Mesendoderm (in vitro differentiated cells): ENCODE data around the gene PRPF8.
"Not testable (repeated sequence)": the region's sequence is repeated elsewhere in the genome, so short reads cannot be mapped to it uniquely, and the experiment has no call there.

Source experiments
- DNase-seq: peaks from one replicate; pipeline ENCODE4 v3.0.0; 2013
- H2AK5ac ChIP-seq: 2 replicates; pipeline ENCODE4 v1.6.1; 2013; ENCODE audit warnings: low read length, inconsistent platforms
- H2BK120ac ChIP-seq: 2 replicates; pipeline ENCODE4 v1.6.1; 2013; ENCODE audit warnings: low read depth, mild to moderate bottlenecking, low read length, moderate library complexity, mixed read lengths
- H2BK15ac ChIP-seq: replicated peaks from 2 replicates; pipeline ENCODE4 v1.6.1; 2013; ENCODE audit warnings: low read depth, mild to moderate bottlenecking, moderate library complexity
- H2BK5ac ChIP-seq: 2 replicates; pipeline ENCODE4 v1.6.1; 2013; ENCODE audit warnings: low read length, inconsistent platforms
- H3K18ac ChIP-seq: 2 replicates; pipeline ENCODE4 v1.6.1; 2013; ENCODE audit warnings: mild to moderate bottlenecking, low read length, mixed read lengths
- H3K23ac ChIP-seq: one replicate; pipeline ENCODE4 v1.6.1; 2013; ENCODE audit warnings: low read length
- H3K27ac ChIP-seq: 2 replicates; pipeline ENCODE4 v1.5.1; 2013; ENCODE audit warnings: low read depth, mild to moderate bottlenecking, inconsistent platforms, low read length, moderate library complexity
- H3K27me3 ChIP-seq: 2 replicates; pipeline ENCODE4 v1.6.1; 2013; ENCODE audit warnings: low read length, control low read depth, mild to moderate bottlenecking, inconsistent platforms; ENCODE audit not compliant: insufficient read depth, poor library complexity
- H3K36me3 ChIP-seq: 2 replicates; pipeline ENCODE4 v1.6.1; 2013; ENCODE audit warnings: low read length, inconsistent platforms; ENCODE audit not compliant: control insufficient read depth, insufficient read depth
- H3K4ac ChIP-seq: one replicate; pipeline ENCODE4 v1.6.1; 2013; ENCODE audit warnings: low read depth, mild to moderate bottlenecking, low read length, moderate library complexity
- H3K4me1 ChIP-seq: 2 replicates; pipeline ENCODE4 v1.6.1; 2013; ENCODE audit warnings: low read depth, low read length, inconsistent platforms; ENCODE audit not compliant: control insufficient read depth
- H3K4me2 ChIP-seq: 2 replicates; pipeline ENCODE4 v1.6.1; 2013; ENCODE audit warnings: low read length
- H3K4me3 ChIP-seq: 2 replicates; pipeline ENCODE4 v1.5.1; 2013; ENCODE audit warnings: mild to moderate bottlenecking, low read length
- H3K56ac ChIP-seq: one replicate; pipeline ENCODE4 v1.6.1; 2013; ENCODE audit warnings: low read length
- H3K79me1 ChIP-seq: 2 replicates; pipeline ENCODE4 v1.6.1; 2013; ENCODE audit warnings: low read length, inconsistent platforms
- H3K79me2 ChIP-seq: 2 replicates; pipeline ENCODE4 v1.6.1; 2013; ENCODE audit warnings: mild to moderate bottlenecking, low read length; ENCODE audit not compliant: control insufficient read depth, insufficient read depth
- H3K9ac ChIP-seq: 2 replicates; pipeline ENCODE4 v1.6.1; 2013; ENCODE audit warnings: low read length, inconsistent platforms
- H4K5ac ChIP-seq: one replicate; pipeline ENCODE4 v1.6.1; 2013; ENCODE audit warnings: low read length
- H4K8ac ChIP-seq: one replicate; pipeline ENCODE4 v1.6.1; 2013; ENCODE audit warnings: low read depth, mild to moderate bottlenecking, control low read depth, low read length, moderate library complexity
- WGBS: extraction: QIAGEN DNeasy Blood & Tissue Kit; methylation state at CpG from one replicate; pipeline ENCODE4 v1.1.7; 2013; ENCODE audit warnings: low lambda C conversion rate, missing lambda C conversion rate; ENCODE audit not compliant: insufficient coverage; ENCODE audit errors: extremely low coverage; 5-methylcytosine and 5-hydroxymethylcytosine counted together

PRPF8 gene

GRCh38 chr17:1710807-1711553, 26.3 kb upstream of the PRPF8 start:
- H3K4me3 ChIP-seq, result peak overlapping the region; percentile 43
- peaks cover 5% of the 10 kb centered on the region for H3K79me1 ChIP-seq
- H3K79me2 ChIP-seq, result peaks cover 2% of the 10 kb centered on the region
- no peak overlapping the region for H4K8ac ChIP-seq
- H3K4me2 ChIP-seq, result peak overlapping the region; percentile 63
- no peak overlapping the region for H3K27ac ChIP-seq
- no peaks in the 10 kb centered on the region for H3K27me3 ChIP-seq
- H3K4ac ChIP-seq, result no peak overlapping the region
- H4K5ac ChIP-seq, result no peak overlapping the region
- no peak overlapping the region for H2BK5ac ChIP-seq
- no peak overlapping the region for H3K23ac ChIP-seq
- H2BK15ac ChIP-seq, result no peak overlapping the region
- H3K4me1 ChIP-seq, result no peaks in the 10 kb centered on the region
- peak; percentile 68 for DNase-seq
- WGBS, result no CpG with 5 or more reads among the region's 14 CpGs
- peak overlapping the region; percentile 89 for H3K56ac ChIP-seq
- peak overlapping the region; percentile 77 for H3K9ac ChIP-seq
- H2AK5ac ChIP-seq, result no peak overlapping the region
- H2BK120ac ChIP-seq, result no peak overlapping the region
- H3K18ac ChIP-seq, result no peak overlapping the region
- no peaks in the 10 kb centered on the region for H3K36me3 ChIP-seq

GRCh38 chr17:1709971-1710806, 25.5 kb upstream of the PRPF8 start, which contains the start of gene TLCD2:
Gene TLCD2 (minus strand): TSS chr17:1710377. CDS start chr17:1710242, 135 bp downstream.
- Histone ChIP-seq H3K4me1 (no peaks in the 10 kb centered on the region), H3K79me2 (peaks cover 2% of the 10 kb centered on the region), H4K5ac (no peak within 1 kb of the TSS), H3K9ac (peak within 1 kb of the TSS; percentile 77), H3K36me3 (no peaks in the 10 kb centered on the region), H2BK5ac (no peak within 1 kb of the TSS), H3K4me2 (peak within 1 kb of the TSS; percentile 63), H2AK5ac (no peak within 1 kb of the TSS), H2BK15ac (no peak within 1 kb of the TSS), H3K4me3 (peak within 1 kb of the TSS; percentile 46), H3K56ac (peak within 1 kb of the TSS; percentile 89), H4K8ac (no peak within 1 kb of the TSS), H2BK120ac (no peak within 1 kb of the TSS), H3K27me3 (no peaks in the 10 kb centered on the region), H3K79me1 (peaks cover 5% of the 10 kb centered on the region), H3K23ac (no peak within 1 kb of the TSS), H3K4ac (no peak within 1 kb of the TSS), H3K27ac (no peak within 1 kb of the TSS), H3K18ac (peak within 1 kb of the TSS; percentile 75)
- DNase-seq, result peak; percentile 59
- WGBS, result no CpG with 5 or more reads among the region's 83 CpGs

- Histone ChIP-seq H2BK5ac (no peak overlapping the region), H3K23ac (no peak overlapping the region), H2BK120ac (no peak overlapping the region), H4K8ac (no peak overlapping the region), H3K79me2 (no peaks in the 10 kb centered on the region), H3K18ac (no peak overlapping the region), H3K27ac (no peak overlapping the region), H2BK15ac (no peak overlapping the region), H3K4ac (no peak overlapping the region), H3K9ac (no peak overlapping the region), H3K4me2 (no peak overlapping the region), H3K4me3 (no peak overlapping the region), H3K79me1 (peaks cover 4% of the 10 kb centered on the region), H3K36me3 (no peaks in the 10 kb centered on the region), H4K5ac (no peak overlapping the region), H2AK5ac (no peak overlapping the region), H3K27me3 (no peaks in the 10 kb centered on the region), H3K56ac (peak overlapping the region; percentile 89), H3K4me1 (no peaks in the 10 kb centered on the region)
- DNase-seq, result no peak
- WGBS, result no CpG with 5 or more reads among the region's 16 CpGs
These were observed 24.8 kb upstream of the PRPF8 start for GRCh38 chr17:1709403-1709951.

- H2BK120ac ChIP-seq, H3K36me3 ChIP-seq, H3K79me1 ChIP-seq, H3K27ac ChIP-seq, DNase-seq, H3K23ac ChIP-seq, H2BK5ac ChIP-seq, H3K18ac ChIP-seq, H3K4ac ChIP-seq, H3K9ac ChIP-seq, H2AK5ac ChIP-seq, H4K5ac ChIP-seq, H3K79me2 ChIP-seq, H3K27me3 ChIP-seq, H3K56ac ChIP-seq, H3K4me2 ChIP-seq, H4K8ac ChIP-seq, H2BK15ac ChIP-seq, H3K4me1 ChIP-seq, H3K4me3 ChIP-seq: not testable (repeated sequence)
- WGBS, result no CpG with 5 or more reads among the region's 10 CpGs
These were observed 24.2 kb upstream of the PRPF8 start for GRCh38 chr17:1708791-1709346.

- Histone ChIP-seq H3K9ac (no peak overlapping the region), H3K27me3 (no peaks in the 10 kb centered on the region), H2BK120ac (no peak overlapping the region), H2BK15ac (no peak overlapping the region), H3K56ac (no peak overlapping the region), H3K23ac (no peak overlapping the region), H4K8ac (no peak overlapping the region), H3K4ac (no peak overlapping the region), H2BK5ac (no peak overlapping the region), H3K18ac (no peak overlapping the region), H3K79me2 (no peaks in the 10 kb centered on the region), H3K36me3 (no peaks in the 10 kb centered on the region), H2AK5ac (no peak overlapping the region), H4K5ac (no peak overlapping the region), H3K4me3 (no peak overlapping the region), H3K27ac (no peak overlapping the region), H3K4me2 (no peak overlapping the region), H3K79me1 (no peaks in the 10 kb centered on the region), H3K4me1 (no peaks in the 10 kb centered on the region)
- WGBS, result no CpG with 5 or more reads among the region's 5 CpGs
- DNase-seq, result no peak
These were observed 22.4 kb upstream of the PRPF8 start for GRCh38 chr17:1707107-1707506.
